Keratinocyte (primary cell): ENCODE results near the gene TRIM65.

Experiments used
- EZH2 ChIP-seq: IDR thresholded peaks from one replicate; pipeline ENCODE4 v1.6.1; 2012; ENCODE audit warnings: inconsistent platforms, mild to moderate bottlenecking, low read length, moderate library complexity
- TF ChIP-seq, protein P1 (sequence below), 3 experiments: IDR thresholded peaks in 1 of 3; conservative IDR thresholded peaks in 1 of 3; optimal IDR thresholded peaks in 1 of 3; 2 replicates in 2 of 3; 3 replicates in 1 of 3; pipeline versions ENCODE3 to v1.5.1; 2011; ENCODE audit warnings: low read length in 3 of 3, mild to moderate bottlenecking in 3 of 3, moderate library complexity in 2 of 3, control low read depth in 1 of 3, inconsistent platforms in 1 of 3; ENCODE audit not compliant: insufficient read depth in 2 of 3; ENCODE audit errors: extremely low read depth in 1 of 3

- TF ChIP-seq, protein P1, sequence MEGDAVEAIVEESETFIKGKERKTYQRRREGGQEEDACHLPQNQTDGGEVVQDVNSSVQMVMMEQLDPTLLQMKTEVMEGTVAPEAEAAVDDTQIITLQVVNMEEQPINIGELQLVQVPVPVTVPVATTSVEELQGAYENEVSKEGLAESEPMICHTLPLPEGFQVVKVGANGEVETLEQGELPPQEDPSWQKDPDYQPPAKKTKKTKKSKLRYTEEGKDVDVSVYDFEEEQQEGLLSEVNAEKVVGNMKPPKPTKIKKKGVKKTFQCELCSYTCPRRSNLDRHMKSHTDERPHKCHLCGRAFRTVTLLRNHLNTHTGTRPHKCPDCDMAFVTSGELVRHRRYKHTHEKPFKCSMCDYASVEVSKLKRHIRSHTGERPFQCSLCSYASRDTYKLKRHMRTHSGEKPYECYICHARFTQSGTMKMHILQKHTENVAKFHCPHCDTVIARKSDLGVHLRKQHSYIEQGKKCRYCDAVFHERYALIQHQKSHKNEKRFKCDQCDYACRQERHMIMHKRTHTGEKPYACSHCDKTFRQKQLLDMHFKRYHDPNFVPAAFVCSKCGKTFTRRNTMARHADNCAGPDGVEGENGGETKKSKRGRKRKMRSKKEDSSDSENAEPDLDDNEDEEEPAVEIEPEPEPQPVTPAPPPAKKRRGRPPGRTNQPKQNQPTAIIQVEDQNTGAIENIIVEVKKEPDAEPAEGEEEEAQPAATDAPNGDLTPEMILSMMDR (optimal IDR thresholded peaks at IDR 0.05 in 1 of 3, IDR thresholded peaks at IDR 0.05 in 1 of 3, conservative IDR thresholded peaks at IDR 0.05 in 1 of 3; ENCODE audit: extremely low read depth in 1 of 3, insufficient read depth in 2 of 3, low read length in 3 of 3) = no peak
- no peak for TF ChIP-seq EZH2
These were observed 52.2 kb downstream of the TRIM65 start for GRCh38 chr17:75844530-75845057.
